HepG2 (cell line): ENCODE data around the gene GCH1. TPM values are rescaled to one million over a fixed set of nuclear protein-coding genes. Genes with fewer than 3 reads are reported as not detected.

ENCODE experiments used
- HMGXB3 ChIP-seq: sonication (generic); formaldehyde crosslinking; IDR thresholded peaks from 2 replicates; pipeline ENCODE4 v1.4.0; 2020; ENCODE audit warnings: missing genetic modification reagents, borderline replicate concordance
- HOMEZ ChIP-seq: IDR thresholded peaks from 2 replicates; pipeline ENCODE4 v1.6.1; 2016; ENCODE audit warnings: low read depth
- IKZF5 ChIP-seq: IDR thresholded peaks from 2 replicates; pipeline ENCODE4 v1.6.1; 2018; ENCODE audit warnings: missing genetic modification reagents, mild to moderate bottlenecking, missing compliant biosample characterization
- KLF13 ChIP-seq: sonication (generic); formaldehyde crosslinking; IDR thresholded peaks from 2 replicates; pipeline ENCODE4 v1.4.0; 2020; ENCODE audit warnings: mild to moderate bottlenecking, missing genetic modification reagents
- PCBP2 ChIP-seq: fragments of 200-400 bp; formaldehyde crosslinking; optimal IDR thresholded peaks from 2 replicates; pipeline ENCODE3; 2018; ENCODE audit warnings: low read length, low read depth; ENCODE audit not compliant: poor library complexity, severe bottlenecking
- SOX6 ChIP-seq, 2 experiments: fragments of 450-650 bp in 1 of 2; sonication (generic) in 1 of 2; formaldehyde crosslinking in 1 of 2; IDR thresholded peaks; 2 replicates each; pipeline versions ENCODE4 v1.4.0 to v1.6.1; 2017 to 2020; ENCODE audit warnings: antibody characterized with exemption in 1 of 2, mild to moderate bottlenecking in 1 of 2, missing genetic modification reagents in 1 of 2
- TEF ChIP-seq: sonication (generic); formaldehyde crosslinking; IDR thresholded peaks from 2 replicates; pipeline ENCODE4 v1.5.0; 2020; ENCODE audit warnings: missing genetic modification reagents
- THAP7 ChIP-seq: sonication (generic); formaldehyde crosslinking; IDR thresholded peaks from 2 replicates; pipeline ENCODE4 v1.8.1; 2023; ENCODE audit warnings: mild to moderate bottlenecking, missing genetic modification reagents
- YY1 ChIP-seq: IDR thresholded peaks from 2 replicates; pipeline ENCODE4 v1.6.1; 2011; ENCODE audit warnings: low read length, low read depth, moderate library complexity, mild to moderate bottlenecking; ENCODE audit not compliant: insufficient read depth, insufficient replicate concordance
- ZBTB1 ChIP-seq: sonication (generic); formaldehyde crosslinking; IDR thresholded peaks from 2 replicates; pipeline ENCODE4 v1.4.0; 2020; ENCODE audit warnings: missing genetic modification reagents, borderline replicate concordance
- ZBTB44 ChIP-seq: sonication (generic); formaldehyde crosslinking; IDR thresholded peaks from 2 replicates; pipeline ENCODE4 v1.4.0; 2020; ENCODE audit warnings: missing genetic modification reagents
- ZFAT ChIP-seq: sonication (generic); formaldehyde crosslinking; conservative IDR thresholded peaks from 2 replicates; pipeline ENCODE4 v1.8.1; 2023; ENCODE audit warnings: missing genetic modification reagents, inconsistent platforms
- ZNF569 ChIP-seq: sonication (generic); formaldehyde crosslinking; IDR thresholded peaks from 2 replicates; pipeline ENCODE4 v1.5.0; 2020; ENCODE audit warnings: mild to moderate bottlenecking, missing genetic modification reagents, moderate library complexity, borderline replicate concordance
- ZNF614 ChIP-seq: IDR thresholded peaks from 2 replicates; pipeline ENCODE4 v1.6.1; 2018; ENCODE audit warnings: missing biosample characterization, missing genetic modification reagents, inconsistent platforms, borderline replicate concordance
- ZNF660 ChIP-seq: sonication (generic); formaldehyde crosslinking; IDR thresholded peaks from 2 replicates; pipeline ENCODE4 v1.5.1; 2020; ENCODE audit warnings: mild to moderate bottlenecking, low read depth, missing genetic modification reagents, borderline replicate concordance
- ZNF839 ChIP-seq: sonication (generic); formaldehyde crosslinking; IDR thresholded peaks from 2 replicates; pipeline ENCODE4 v1.4.0; 2020; ENCODE audit warnings: missing genetic modification reagents, mild to moderate bottlenecking, borderline replicate concordance
- polyA plus RNA-seq, 8 experiments: library from polyadenylated mRNA; depleted of rRNA in 3 of 8; stranded (reverse) in 7 of 8; unstranded in 1 of 8; fragments of >200 nt; fragmentation: Illumina TruSeq in 4 of 8; extraction: Trizol in 4 of 8; gene quantifications; 2 replicates each; pipeline versions ENCODE4 v1.2.1 to v1.2.3, GENCODE V29; 2011 to 2016; ENCODE audit warnings: low read depth in 4 of 8, missing spikeins in 1 of 8, mixed read lengths in 1 of 8; ENCODE audit not compliant: insufficient read depth in 1 of 8
- total RNA-seq, 5 experiments: library from RNA; depleted of rRNA; stranded (reverse); fragments of >200 nt; fragmentation: Illumina TruSeq; extraction: Trizol; gene quantifications; 2 replicates each; pipeline ENCODE4 v1.2.3, GENCODE V29; 2016; ENCODE audit warnings: low read depth in 1 of 5

GCH1 gene
- total and polyA plus RNA-seq, 2 of the 13 experiments (the other 11 are each of a cell fraction or from before 2014, with no cell fraction given), result 15.0 to 25.2 TPM

- peak; percentile 73; the same call in 1 of the 2 replicates for TF ChIP-seq HOMEZ (CRISPR knock-in tag)
- TF ChIP-seq YY1, result no peak
- TF ChIP-seq KLF13 (CRISPR knock-in tag), result no peak
- TF ChIP-seq ZFAT (CRISPR knock-in tag), result no peak
- TF ChIP-seq SOX6 (IDR thresholded peaks at IDR 0.05), result no peak
- TF ChIP-seq SOX6 (CRISPR knock-in tag; IDR thresholded peaks at IDR 0.05), result peak; percentile 95
- no peak for TF ChIP-seq ZNF839 (CRISPR knock-in tag)
- TF ChIP-seq ZNF614 (CRISPR knock-in tag), result no peak
- peak; percentile 52; the same call in 1 of the 2 replicates for TF ChIP-seq IKZF5 (CRISPR knock-in tag)
- TF ChIP-seq ZBTB1 (CRISPR knock-in tag), result no peak
- TF ChIP-seq ZNF569 (CRISPR knock-in tag), result no peak
- no peak for TF ChIP-seq PCBP2
- no peak for TF ChIP-seq TEF (CRISPR knock-in tag)
- no peak for TF ChIP-seq ZBTB44
- no peak for TF ChIP-seq THAP7
- no peak for TF ChIP-seq HMGXB3 (CRISPR knock-in tag)
- TF ChIP-seq ZNF660 (CRISPR knock-in tag), result no peak
Observed at GRCh38 chr14:54944737-54945391, 42.2 kb upstream of the GCH1 start (continued).
